Adrenal gland (tissue), 12 donors: ENCODE data around the gene ACE2. TPM values are rescaled to one million over a fixed set of nuclear protein-coding genes. Genes with fewer than 3 reads are reported as not detected.

Source experiments
- DNase-seq, 7 donors: peaks; one replicate each; pipeline ENCODE4 v3.0.0-alpha.2; 2019 to 2020
- H3K27ac ChIP-seq, 5 donors: fragments of 200-600 bp; sonication (generic) in 4 of 5; 1 replicate in 3 of 5; 2 replicates in 2 of 5; pipeline versions ENCODE4 v1.5.1 to v1.8.0; 2016 to 2020; ENCODE audit warnings: mild to moderate bottlenecking in 1 of 5
- H3K27me3 ChIP-seq: fragments of 200-600 bp; 2 replicates; pipeline ENCODE4 v1.8.0; 2021
- H3K36me3 ChIP-seq, 2 donors: fragments of 200-600 bp; replicated peaks in 1 of 2; 1 replicate in 1 of 2; 2 replicates in 1 of 2; pipeline versions ENCODE4 v1.5.1 to v1.8.0; 2018 to 2022
- H3K4me1 ChIP-seq, 2 donors: fragments of 200-600 bp; replicated peaks in 1 of 2; 1 replicate in 1 of 2; 2 replicates in 1 of 2; pipeline versions ENCODE4 v1.5.1 to v1.8.0; 2018 to 2021
- H3K4me3 ChIP-seq, 4 donors: fragments of 200-600 bp; sonication (generic) in 3 of 4; one replicate each; pipeline ENCODE4 v1.5.1; 2016 to 2018
- H3K9me3 ChIP-seq, 3 donors: fragments of 200-600 bp; sonication (generic) in 1 of 3; replicated peaks in 1 of 3; 1 replicate in 2 of 3; 2 replicates in 1 of 3; pipeline versions ENCODE4 v1.5.1 to v1.8.0; 2016 to 2021
- POLR2A ChIP-seq, 2 donors: fragments of 450-650 bp; IDR thresholded peaks; one replicate each; pipeline ENCODE4 v1.6.1; 2017; ENCODE audit warnings: antibody characterized with exemption in 2 of 2, mild to moderate bottlenecking in 2 of 2, moderate library complexity in 1 of 2
- WGBS, 4 donors: extraction: QIAGEN DNeasy Blood & Tissue Kit in 2 of 4; methylation state at CpG; one replicate each; pipeline versions ENCODE4 v1.1.5 to v1.1.7; 2013 to 2017; 5-methylcytosine and 5-hydroxymethylcytosine counted together
- intact Hi-C, 2 donors: fragments of 100-400 bp; cut with DNase I; formaldehyde crosslinking; loops; one replicate each; pipeline versions ENCODE4 v1.14.1 to v1.15.0; 2022 to 2023
- polyA plus RNA-seq, 3 donors: library from polyadenylated mRNA; stranded (reverse); fragments of 200-250 nt in 2 of 3; fragments of 350-450 nt in 1 of 3; fragmentation: Illumina TruSeq in 1 of 3; extraction: RNeasy Lipid Tissue Mini Kit (QIAGEN cat#74804) in 1 of 3; gene quantifications; one replicate each; pipeline ENCODE4 v1.2.3, GENCODE V29; 2013 to 2014
- total RNA-seq, 9 donors: library from RNA; depleted of rRNA in 4 of 9; stranded (reverse); fragments of >200 nt in 4 of 9; fragments of 120-200 nt in 1 of 9; fragmentation: NEBNext Ultra II Directional in 1 of 9; extraction: Animal tissue kit (Norgen Biotek cat#: 25700) in 1 of 9; gene quantifications; one replicate each; pipeline versions ENCODE4 v1.1.0 to v1.2.4, GENCODE V29; 2013 to 2023
- TF ChIP-seq, protein P1 (sequence below), 6 experiments: fragments of 450-650 bp in 4 of 6; fragments of 200-600 bp in 2 of 6; sonication (generic) in 1 of 6; IDR thresholded peaks; 1 replicate in 5 of 6; 2 replicates in 1 of 6; pipeline versions ENCODE4 v1.5.1 to v1.8.0; 2016 to 2021; ENCODE audit warnings: antibody characterized with exemption in 6 of 6, mild to moderate bottlenecking in 2 of 6, moderate library complexity in 1 of 6
- donor health status: healthy with polysubstance abuse.
- donor health status: Bipolar disorder and iron deficiency.
- donor health status: DM: yes; HTN: yes; CAD: no.
- donor health status: DM: no; HTN: no; CAD: no.
- donor health status: DM: no; HTN: no; CAD: no.
- donor health status: DM: yes; HTN: yes; CAD: no.

The ACE2 gene
- total and polyA plus RNA-seq, 12 donors = 0.35 to 3.9 (median 0.73) TPM

DNA sequence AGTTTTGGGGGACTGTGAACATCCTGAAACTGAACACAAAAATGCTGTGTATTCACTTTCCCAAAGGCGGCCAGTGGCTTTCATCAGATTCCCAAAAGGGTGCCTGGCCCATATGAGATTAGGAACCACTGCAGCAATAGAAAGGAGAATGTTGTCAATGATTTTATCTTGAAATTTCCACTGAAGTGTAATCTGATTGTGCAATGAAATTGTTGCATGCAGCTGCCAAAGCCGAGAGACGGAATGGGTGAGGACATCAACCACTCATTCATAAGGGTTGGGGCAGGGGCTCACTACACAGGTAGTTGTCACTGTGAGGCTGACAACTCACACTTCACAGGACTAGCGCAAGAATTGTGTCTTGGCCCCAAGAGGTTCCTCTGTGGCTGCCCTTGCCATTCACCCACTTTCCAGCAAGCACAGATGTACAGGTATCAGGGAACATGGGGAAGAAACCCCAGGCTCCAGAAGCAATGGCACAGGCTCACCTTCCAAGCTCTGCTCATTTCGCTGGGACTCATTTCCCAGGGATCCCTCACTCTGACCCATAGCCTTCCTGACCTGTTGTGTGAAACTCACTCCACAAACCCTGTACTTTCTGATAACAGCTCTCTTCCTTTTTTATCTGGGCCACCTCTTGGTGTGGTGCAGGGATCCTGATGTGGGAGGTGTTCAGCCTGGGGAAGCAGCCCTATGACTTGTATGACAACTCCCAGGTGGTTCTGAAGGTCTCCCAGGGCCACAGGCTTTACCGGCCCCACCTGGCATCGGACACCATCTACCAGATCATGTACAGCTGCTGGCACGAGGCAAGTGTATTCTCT lies 51.4 kb downstream of the ACE2 start:
- WGBS, 4 donors = 67 to 79% (median 73%) methylated on average over 2 to 8 of the region's 8 CpGs
- DNase-seq = no peak
- Histone ChIP-seq H3K4me3 (no peak overlapping the region), H3K4me1 (no peaks in the 10 kb centered on the region), H3K9me3 (no peaks in the 10 kb centered on the region), H3K27ac (no peak overlapping the region), H3K27me3 (peaks cover 9% of the 10 kb centered on the region), H3K36me3 (no peaks in the 10 kb centered on the region)
- intact Hi-C loops = no loop called here
- TF ChIP-seq POLR2A (IDR thresholded peaks at IDR 0.05) = no peak
- TF ChIP-seq, protein P1, sequence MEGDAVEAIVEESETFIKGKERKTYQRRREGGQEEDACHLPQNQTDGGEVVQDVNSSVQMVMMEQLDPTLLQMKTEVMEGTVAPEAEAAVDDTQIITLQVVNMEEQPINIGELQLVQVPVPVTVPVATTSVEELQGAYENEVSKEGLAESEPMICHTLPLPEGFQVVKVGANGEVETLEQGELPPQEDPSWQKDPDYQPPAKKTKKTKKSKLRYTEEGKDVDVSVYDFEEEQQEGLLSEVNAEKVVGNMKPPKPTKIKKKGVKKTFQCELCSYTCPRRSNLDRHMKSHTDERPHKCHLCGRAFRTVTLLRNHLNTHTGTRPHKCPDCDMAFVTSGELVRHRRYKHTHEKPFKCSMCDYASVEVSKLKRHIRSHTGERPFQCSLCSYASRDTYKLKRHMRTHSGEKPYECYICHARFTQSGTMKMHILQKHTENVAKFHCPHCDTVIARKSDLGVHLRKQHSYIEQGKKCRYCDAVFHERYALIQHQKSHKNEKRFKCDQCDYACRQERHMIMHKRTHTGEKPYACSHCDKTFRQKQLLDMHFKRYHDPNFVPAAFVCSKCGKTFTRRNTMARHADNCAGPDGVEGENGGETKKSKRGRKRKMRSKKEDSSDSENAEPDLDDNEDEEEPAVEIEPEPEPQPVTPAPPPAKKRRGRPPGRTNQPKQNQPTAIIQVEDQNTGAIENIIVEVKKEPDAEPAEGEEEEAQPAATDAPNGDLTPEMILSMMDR (IDR thresholded peaks at IDR 0.05) = no peak

GRCh38 chrX:15547356-15547755 lies 53.4 kb downstream of the ACE2 start:
- Histone ChIP-seq H3K4me1 (no peaks in the 10 kb centered on the region), H3K27ac (no peak overlapping the region), H3K36me3 (no peaks in the 10 kb centered on the region), H3K27me3 (peaks cover 9% of the 10 kb centered on the region), H3K9me3 (no peaks in the 10 kb centered on the region), H3K4me3 (no peak overlapping the region)
- 70 to 87% (median 82%) methylated on average over 2 of the region's 2 CpGs for WGBS, 4 donors
- no peak for TF ChIP-seq POLR2A (IDR thresholded peaks at IDR 0.05)
- TF ChIP-seq, protein P1 (IDR thresholded peaks at IDR 0.05) = no peak
- intact Hi-C loops = no loop called here
- no peak for DNase-seq

DNA sequence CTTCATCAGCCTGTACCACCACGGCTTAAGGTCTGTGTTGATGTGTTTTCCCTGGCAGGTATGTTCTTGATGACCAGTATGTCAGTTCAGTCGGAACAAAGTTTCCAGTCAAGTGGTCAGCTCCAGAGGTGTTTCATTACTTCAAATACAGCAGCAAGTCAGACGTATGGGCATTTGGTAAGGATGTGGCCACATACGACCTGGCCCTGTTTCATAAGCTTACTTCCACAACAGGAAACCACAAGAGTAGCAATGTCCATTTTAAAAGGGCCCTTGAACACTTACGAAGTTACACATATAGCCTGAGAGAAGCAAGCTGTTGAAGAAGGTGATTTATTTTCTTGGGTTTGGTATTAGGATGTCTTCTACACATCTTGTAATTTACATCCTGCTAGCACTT lies 54.0 kb downstream of the ACE2 start:
- WGBS, 4 donors = 56 to 77% (median 61%) methylated on average over 5 of the region's 5 CpGs

GRCh38 chrX:15530318-15530717 lies 70.4 kb downstream of the ACE2 start:
- H3K27me3 ChIP-seq = peaks cover 20% of the 10 kb centered on the region
- no peaks in the 10 kb centered on the region for H3K9me3 ChIP-seq
- intact Hi-C loops = no loop called here
- no peak for DNase-seq
- H3K36me3 ChIP-seq = no peaks in the 10 kb centered on the region
- H3K4me3 ChIP-seq = no peak overlapping the region
- no peak overlapping the region for H3K27ac ChIP-seq
- no peaks in the 10 kb centered on the region for H3K4me1 ChIP-seq
- no peak for TF ChIP-seq POLR2A (IDR thresholded peaks at IDR 0.05)
- TF ChIP-seq, protein P1 (IDR thresholded peaks at IDR 0.05) = no peak
- WGBS, 4 donors = 61 to 83% (median 81%) methylated on average over 2 to 6 of the region's 6 CpGs

More for the DNA sequence above, 54.0 kb downstream of the ACE2 start:
- Histone ChIP-seq H3K27ac (no peak overlapping the region), H3K27me3 (peaks cover 9% of the 10 kb centered on the region), H3K4me3 (no peak overlapping the region), H3K36me3 (no peaks in the 10 kb centered on the region), H3K9me3 (no peaks in the 10 kb centered on the region), H3K4me1 (no peaks in the 10 kb centered on the region)
- no peak for TF ChIP-seq POLR2A (IDR thresholded peaks at IDR 0.05)
- intact Hi-C loops = no loop called here
- no peak for DNase-seq

- Histone ChIP-seq H3K27me3 (peaks cover 18% of the 10 kb centered on the region), H3K27ac (no peak overlapping the region), H3K4me1 (no peaks in the 10 kb centered on the region), H3K9me3 (no peaks in the 10 kb centered on the region), H3K4me3 (no peak overlapping the region), H3K36me3 (no peaks in the 10 kb centered on the region)
- intact Hi-C loops = no loop called here
- no peak for DNase-seq
- TF ChIP-seq, protein P1 (IDR thresholded peaks at IDR 0.05) = no peak
- TF ChIP-seq POLR2A (IDR thresholded peaks at IDR 0.05) = no peak
These were observed 71.6 kb downstream of the ACE2 start for GRCh38 chrX:15529165-15529564.
